HL-60 (cell line): ENCODE results near the gene CYP4B1.

ENCODE experiments used
- CTCF ChIP-seq: IDR thresholded peaks from one replicate; pipeline ENCODE4 v1.5.1; 2011; ENCODE audit warnings: low read length, control low read depth, inconsistent platforms; ENCODE audit not compliant: insufficient read depth
- GABPA ChIP-seq: IDR thresholded peaks from 2 replicates; pipeline ENCODE4 v1.6.1; 2012; ENCODE audit warnings: low read depth
- POLR2AphosphoS5 ChIP-seq: IDR thresholded peaks from 2 replicates; pipeline ENCODE4 v1.6.1; 2012; ENCODE audit warnings: low read depth
- REST ChIP-seq: IDR thresholded peaks from 2 replicates; pipeline ENCODE4 v1.6.1; 2012; ENCODE audit warnings: low read depth; ENCODE audit not compliant: insufficient replicate concordance
- SPI1 ChIP-seq: IDR thresholded peaks from 2 replicates; pipeline ENCODE4 v1.6.1; 2012; ENCODE audit warnings: low read depth, mild to moderate bottlenecking, borderline replicate concordance

- no peak for TF ChIP-seq REST
- no peak for TF ChIP-seq CTCF
- TF ChIP-seq POLR2AphosphoS5: no peak
- TF ChIP-seq GABPA: no peak
- TF ChIP-seq SPI1: no peak
These were observed 49.4 kb upstream of the CYP4B1 start for GRCh38 chr1:46749404-46749803.
